ENCODE data around the gene DMRTA1.
"Not testable (repeated sequence)": the region's sequence is repeated elsewhere in the genome, so short reads cannot be mapped to it uniquely, and the experiment has no call there.

Gene DMRTA1

DNA sequence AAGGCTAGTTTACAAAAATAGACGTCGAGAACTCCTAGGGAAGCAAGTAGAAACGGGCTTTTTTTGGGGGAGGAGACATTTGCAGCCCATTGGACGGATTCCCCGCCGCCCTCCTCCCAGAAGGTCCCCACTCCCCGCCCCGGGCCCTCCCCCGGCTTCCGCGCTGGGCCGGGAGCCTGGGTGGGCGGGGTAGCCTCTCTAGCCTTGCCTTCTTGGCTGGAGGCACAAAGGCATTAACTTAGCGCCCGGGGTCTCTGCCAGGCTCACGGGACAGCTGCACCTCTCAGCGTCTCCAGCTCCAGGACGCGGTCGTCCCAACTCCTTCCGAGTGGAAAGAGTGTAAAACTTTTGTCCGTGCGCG, at the start of gene DMRTA1:
DMRTA1 (plus strand) TSS at position 236 of the 361 bp plus-strand sequence. CDS start 242 bp downstream, outside the sequence.
- DNase-seq: no peak

- DNase-seq: no peak
Measured at GRCh38 chr9:22401671-22402070, 45.0 kb upstream of the DMRTA1 start.

GRCh38 chr9:22405869-22406659, 40.6 kb upstream of the DMRTA1 start:
- DNase-seq: no peak

DNA sequence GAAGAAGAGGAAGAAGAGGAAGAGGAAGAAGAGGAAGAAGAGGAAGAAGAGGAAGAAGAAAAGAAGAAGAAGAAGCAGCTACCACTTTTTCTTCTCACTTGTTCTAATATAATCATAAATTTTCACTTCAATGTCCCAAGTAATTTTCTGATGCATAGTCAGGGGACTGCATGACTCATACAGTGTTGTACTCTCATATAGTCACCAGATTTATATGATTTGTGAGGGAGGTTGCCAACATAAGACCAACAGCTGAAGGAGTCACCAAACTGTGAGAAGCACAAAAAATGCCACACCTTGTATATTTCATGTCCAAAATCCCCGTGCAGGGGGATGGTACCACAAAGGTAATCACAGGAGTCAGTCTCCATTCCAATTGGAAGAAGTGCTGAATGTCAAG, 32.7 kb upstream of the DMRTA1 start:
- DNase-seq: no peak

GRCh38 chr9:22415941-22416691, 30.5 kb upstream of the DMRTA1 start:
- DNase-seq: no peak

DNA sequence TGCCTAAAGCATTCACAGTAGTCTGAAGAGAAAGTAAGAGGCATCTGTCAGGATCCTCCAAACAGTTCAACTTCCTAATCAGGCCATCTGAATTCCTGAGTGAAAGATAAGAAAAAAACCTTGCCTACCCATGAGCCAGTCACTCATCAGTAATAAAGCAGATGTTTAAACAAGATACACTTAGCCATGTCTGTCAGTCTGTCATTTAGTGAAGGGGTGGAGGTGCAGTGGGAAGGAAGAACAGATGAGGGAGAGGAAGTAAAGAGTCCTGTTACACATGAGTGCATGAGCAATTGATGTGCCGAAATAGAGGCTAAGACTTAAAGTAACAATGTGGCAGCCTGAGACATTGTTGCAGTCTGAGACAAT, 29.9 kb upstream of the DMRTA1 start:
- DNase-seq: no peak

- DNase-seq: no peak
Measured at GRCh38 chr9:22423566-22423965, 23.1 kb upstream of the DMRTA1 start.

GRCh38 chr9:22424616-22425015, 22.0 kb upstream of the DMRTA1 start:
- DNase-seq: no peak

DNA sequence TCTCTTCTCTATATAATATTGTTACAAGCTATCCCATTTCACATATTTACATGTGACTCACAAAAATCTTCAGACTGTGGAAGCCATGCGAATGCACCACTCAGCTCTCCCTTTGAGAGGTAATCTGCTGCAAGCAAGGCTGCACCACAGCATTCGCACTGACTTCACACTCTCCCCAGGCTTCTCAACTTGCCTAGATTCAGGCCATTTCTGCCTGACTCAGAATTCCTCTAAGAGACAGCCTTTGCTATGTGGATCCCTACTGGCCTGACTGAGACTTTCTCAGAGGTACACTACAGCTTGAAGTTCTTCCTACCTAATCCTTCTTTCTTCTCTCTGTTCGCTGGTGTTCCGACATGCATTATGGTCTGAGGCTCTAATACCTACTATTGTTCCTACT, 21.1 kb upstream of the DMRTA1 start:
- DNase-seq: no peak

GRCh38 chr9:22427226-22427880, 19.3 kb upstream of the DMRTA1 start:
- no peak for DNase-seq

DNA sequence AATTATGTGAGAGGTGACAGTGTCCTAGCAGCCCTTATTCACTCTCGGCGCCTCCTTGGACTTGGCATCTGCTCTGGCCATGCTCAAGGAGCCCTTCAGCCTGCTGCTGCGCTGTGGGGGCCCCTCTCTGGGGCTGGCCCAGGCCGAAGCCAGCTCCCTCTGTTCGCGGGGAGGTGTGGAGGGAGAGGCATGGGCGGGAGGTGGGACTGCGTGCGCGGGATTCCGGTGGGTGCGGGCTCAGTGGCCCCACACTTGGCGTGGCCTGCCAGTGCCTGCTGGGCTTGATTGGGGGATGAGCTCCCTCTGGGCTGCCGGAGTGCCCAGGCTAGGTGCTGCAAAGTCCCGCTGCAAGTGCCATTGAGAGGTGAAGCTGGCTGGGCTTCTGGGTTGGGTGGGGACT, 12.9 kb upstream of the DMRTA1 start:
- DNase-seq: no peak

GRCh38 chr9:22435252-22435651, 11.4 kb upstream of the DMRTA1 start:
- DNase-seq: not testable (repeated sequence)

DNA sequence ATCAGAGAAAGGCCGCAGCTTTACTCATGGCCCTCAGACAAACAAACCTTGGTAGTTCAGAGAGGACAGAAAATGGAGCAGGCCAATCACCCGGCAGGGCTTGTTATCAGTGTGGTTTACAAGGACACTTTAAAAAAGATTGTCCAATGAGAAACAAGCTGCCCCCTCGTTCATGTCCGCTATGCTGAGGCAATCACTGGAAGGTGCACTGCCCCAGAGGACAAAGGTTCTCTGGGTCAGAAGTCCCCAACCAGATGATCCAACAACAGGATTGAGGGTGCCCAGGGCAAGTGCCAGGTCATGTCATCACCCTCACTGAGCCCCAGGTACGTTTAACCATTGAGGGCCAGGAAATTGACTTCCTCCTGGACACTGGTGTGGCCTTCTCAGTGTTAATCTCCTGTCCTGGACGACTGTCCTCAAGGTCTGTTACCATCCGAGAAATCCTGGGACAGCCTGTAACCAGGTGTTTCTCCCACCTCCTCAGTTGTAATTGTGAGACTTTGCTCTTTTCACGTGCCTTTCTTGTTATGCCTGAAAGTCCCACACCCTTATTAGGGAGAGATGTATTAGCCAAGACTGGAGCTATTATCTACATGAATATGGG, 9.1 kb upstream of the DMRTA1 start:
- not testable (repeated sequence) for DNase-seq

- DNase-seq: no peak
Measured at GRCh38 chr9:22440841-22441240, 5.8 kb upstream of the DMRTA1 start.

- DNase-seq: peak; percentile 59
Measured at GRCh38 chr9:22446950-22447617, 460 bp downstream of the DMRTA1 start.

- no peak for DNase-seq
Measured at GRCh38 chr9:22447618-22448305, 1.1 kb downstream of the DMRTA1 start.

- DNase-seq: no peak
Measured at GRCh38 chr9:22449719-22450118, 3.1 kb downstream of the DMRTA1 start.

GRCh38 chr9:22452415-22453010, 5.9 kb downstream of the DMRTA1 start:
- DNase-seq: no peak

DNA sequence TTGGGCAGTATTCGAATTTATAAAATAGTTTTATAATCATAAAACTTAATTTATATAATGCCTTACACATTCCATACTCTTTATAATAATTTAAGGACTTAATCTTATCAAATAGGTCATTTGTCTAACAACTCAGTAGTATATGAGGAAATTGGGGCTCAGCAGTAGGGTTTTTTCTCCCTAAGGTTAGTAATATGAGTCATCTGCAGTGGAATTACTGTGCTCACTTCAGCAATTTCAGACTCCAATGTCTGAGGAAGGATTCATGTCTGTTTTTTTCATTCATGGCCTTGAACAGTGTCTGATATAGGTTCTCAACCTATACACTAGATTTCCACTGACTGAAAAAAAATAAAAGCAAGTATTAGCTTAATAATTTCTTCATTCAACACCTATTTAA, 7.4 kb downstream of the DMRTA1 start:
- DNase-seq: no peak

- no peak for DNase-seq
Measured at GRCh38 chr9:22455181-22455580, 8.6 kb downstream of the DMRTA1 start.

DNA sequence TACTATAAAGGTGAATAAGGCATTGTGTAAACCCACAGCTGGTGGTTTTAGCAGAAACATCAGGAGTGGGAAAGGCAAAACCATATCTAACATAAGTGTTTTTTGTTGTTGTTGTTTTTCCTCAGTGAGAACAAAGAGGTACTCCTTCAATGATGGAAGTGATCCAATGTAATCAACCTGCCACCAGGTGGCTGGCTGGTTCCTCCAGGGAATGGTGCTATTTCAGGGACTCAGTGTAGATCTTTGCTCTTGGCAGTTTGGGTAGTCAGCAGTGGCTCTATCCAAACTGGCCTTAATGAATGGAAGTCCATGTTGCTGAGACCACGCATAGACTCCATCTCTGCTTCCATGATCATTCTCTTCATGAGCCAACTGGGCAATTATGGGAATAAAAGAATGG, 10.8 kb downstream of the DMRTA1 start:
- no peak for DNase-seq

DNA sequence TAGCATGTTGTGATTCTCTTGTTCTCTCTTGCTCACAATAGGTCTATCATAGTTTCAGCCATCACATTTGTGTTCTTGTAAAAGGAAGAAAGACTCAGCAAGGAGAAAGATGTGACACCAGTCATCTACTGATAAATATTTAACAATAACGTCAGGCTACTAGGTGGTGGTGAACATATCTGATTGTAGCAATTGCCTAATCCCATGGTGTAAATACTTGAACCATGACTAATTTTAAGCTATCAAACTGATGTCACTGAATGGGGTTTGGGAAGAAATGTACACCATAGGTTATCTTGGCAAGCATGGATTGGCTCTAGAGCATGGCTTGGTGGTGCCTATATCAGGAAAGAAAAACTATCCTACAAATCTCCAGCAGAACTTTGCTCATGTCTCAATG, 16.6 kb downstream of the DMRTA1 start:
- no peak for DNase-seq
